IPS-15b (cell line): ENCODE data around the gene PSD4.

Experiments
- H3K27me3 ChIP-seq: one replicate; pipeline ENCODE4 v1.6.1; 2013; ENCODE audit warnings: low read length; ENCODE audit not compliant: control insufficient read depth, insufficient read depth
- H3K36me3 ChIP-seq: one replicate; pipeline ENCODE4 v1.6.1; 2013; ENCODE audit warnings: low read length; ENCODE audit not compliant: control insufficient read depth, insufficient read depth
- H3K4me1 ChIP-seq: one replicate; pipeline ENCODE4 v1.6.1; 2013; ENCODE audit warnings: mild to moderate bottlenecking, low read length; ENCODE audit not compliant: control insufficient read depth, insufficient read depth
- H3K4me3 ChIP-seq: one replicate; pipeline ENCODE4 v1.5.1; 2013; ENCODE audit warnings: low read depth, low read length
- H3K9ac ChIP-seq: one replicate; pipeline ENCODE4 v1.6.1; 2013; ENCODE audit warnings: low read depth, mild to moderate bottlenecking, low read length
- H3K9me3 ChIP-seq: one replicate; pipeline ENCODE4 v1.6.1; 2013; ENCODE audit warnings: mild to moderate bottlenecking, low read length; ENCODE audit not compliant: control insufficient read depth, insufficient read depth

PSD4 gene

GRCh38 chr2:113175042-113175628 lies 1.4 kb downstream of the PSD4 start:
- no peak overlapping the region for H3K9ac ChIP-seq
- no peak overlapping the region for H3K4me3 ChIP-seq
- no peaks in the 10 kb centered on the region for H3K9me3 ChIP-seq

GRCh38 chr2:113175736-113176695 lies 2.2 kb downstream of the PSD4 start:
- Histone ChIP-seq H3K4me3 (no peak overlapping the region), H3K36me3 (no peaks in the 10 kb centered on the region), H3K9ac (no peak overlapping the region), H3K4me1 (no peaks in the 10 kb centered on the region), H3K9me3 (no peaks in the 10 kb centered on the region), H3K27me3 (no peaks in the 10 kb centered on the region)

More at GRCh38 chr2:113175042-113175628, 1.4 kb downstream of the PSD4 start:
- no peaks in the 10 kb centered on the region for H3K4me1 ChIP-seq
- no peaks in the 10 kb centered on the region for H3K36me3 ChIP-seq
- H3K27me3 ChIP-seq: no peaks in the 10 kb centered on the region

DNA sequence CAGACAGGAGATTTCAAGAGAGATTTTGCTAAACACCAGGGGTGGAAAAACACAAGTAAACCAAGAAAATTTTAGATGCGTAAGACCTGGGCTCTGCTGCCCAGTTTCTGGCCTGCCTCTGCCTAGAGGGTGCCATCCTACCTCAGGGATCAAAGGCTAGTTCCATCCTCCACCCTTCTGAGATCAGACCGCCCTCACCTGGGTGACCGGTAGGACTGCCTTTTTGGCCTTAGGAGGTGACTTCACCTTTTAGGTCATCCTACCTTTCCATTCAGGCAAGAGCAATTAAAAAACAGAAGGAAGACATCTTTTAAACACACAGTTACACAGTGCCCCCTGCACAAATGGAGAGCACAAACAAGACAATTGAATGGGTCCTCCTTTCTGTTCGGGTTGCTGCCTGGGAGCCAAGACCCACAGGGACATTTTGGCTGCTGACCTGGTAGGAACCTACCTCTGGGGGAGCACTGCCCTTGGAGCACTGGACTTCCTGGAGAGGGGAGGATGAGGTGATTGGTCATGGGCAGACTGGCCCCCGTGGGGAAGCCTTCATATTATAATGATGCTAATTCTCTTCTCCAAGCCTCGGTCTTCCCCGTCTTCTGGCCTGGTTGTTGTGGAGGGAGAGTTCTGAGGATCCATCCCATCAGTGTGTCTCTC lies 3.1 kb downstream of the PSD4 start:
- H3K9ac ChIP-seq: no peak overlapping the region
- H3K9me3 ChIP-seq: no peaks in the 10 kb centered on the region
- H3K27me3 ChIP-seq: no peaks in the 10 kb centered on the region
- no peaks in the 10 kb centered on the region for H3K4me1 ChIP-seq
- H3K4me3 ChIP-seq: no peak overlapping the region
- H3K36me3 ChIP-seq: no peaks in the 10 kb centered on the region

- Histone ChIP-seq H3K4me3 (no peak overlapping the region), H3K9me3 (no peaks in the 10 kb centered on the region), H3K36me3 (no peaks in the 10 kb centered on the region), H3K9ac (no peak overlapping the region), H3K4me1 (no peaks in the 10 kb centered on the region), H3K27me3 (no peaks in the 10 kb centered on the region)
Observed at GRCh38 chr2:113178069-113178746, 4.4 kb downstream of the PSD4 start.

DNA sequence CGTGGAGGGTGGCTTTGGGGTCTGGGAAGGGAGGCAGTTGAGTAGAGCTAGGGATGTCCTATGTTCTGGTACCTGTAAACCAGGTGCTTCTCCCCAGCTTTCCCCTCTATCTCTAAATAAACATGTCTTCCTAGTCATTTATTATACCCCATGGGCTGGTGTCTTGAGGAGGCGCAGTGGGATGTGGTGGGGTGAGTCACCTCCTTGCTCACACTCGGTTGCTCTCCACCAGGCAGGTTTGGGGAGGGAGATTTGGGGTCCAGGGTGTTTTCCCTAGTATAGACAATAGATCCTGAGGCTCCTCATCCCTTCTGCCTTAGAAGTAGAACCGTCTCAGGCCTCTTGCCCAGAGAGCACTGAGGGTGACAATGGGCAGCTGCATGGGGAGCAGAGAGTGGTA lies 5.1 kb downstream of the PSD4 start:
- Histone ChIP-seq H3K4me3 (no peak overlapping the region), H3K36me3 (no peaks in the 10 kb centered on the region), H3K9me3 (no peaks in the 10 kb centered on the region), H3K9ac (no peak overlapping the region), H3K4me1 (no peaks in the 10 kb centered on the region), H3K27me3 (peaks cover 2% of the 10 kb centered on the region)

DNA sequence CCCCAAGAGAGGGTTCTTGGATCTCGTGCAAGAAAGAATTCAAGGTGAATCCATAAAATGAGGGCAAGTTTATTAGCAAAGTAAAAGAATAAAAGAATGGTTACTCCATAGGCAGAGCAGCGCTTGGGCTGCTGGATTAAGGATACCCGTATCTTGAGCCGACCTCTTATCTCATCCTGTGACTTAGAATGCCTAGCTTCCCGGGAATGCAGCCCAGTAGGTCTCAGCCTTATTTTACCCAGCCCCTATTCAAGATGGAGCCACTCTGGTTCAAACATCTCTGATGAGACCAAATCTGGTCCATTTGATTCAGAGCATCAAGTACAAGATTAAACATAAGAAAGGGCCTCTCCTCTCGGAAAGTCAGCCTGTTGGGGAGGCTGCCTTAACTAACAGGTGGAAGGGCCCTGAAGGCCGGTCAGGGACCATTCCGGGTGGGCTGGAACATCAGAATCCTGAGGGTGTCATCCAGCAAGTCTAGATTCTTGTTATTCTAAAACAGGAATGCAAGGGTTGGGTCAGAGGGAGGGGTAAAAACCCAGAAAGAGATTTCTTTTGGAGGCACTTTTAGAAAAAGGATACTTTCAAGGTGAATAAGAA lies 5.8 kb downstream of the PSD4 start:
- Histone ChIP-seq H3K4me3 (no peak overlapping the region), H3K9me3 (no peaks in the 10 kb centered on the region), H3K27me3 (peaks cover 2% of the 10 kb centered on the region), H3K36me3 (no peaks in the 10 kb centered on the region), H3K4me1 (no peaks in the 10 kb centered on the region), H3K9ac (no peak overlapping the region)

DNA sequence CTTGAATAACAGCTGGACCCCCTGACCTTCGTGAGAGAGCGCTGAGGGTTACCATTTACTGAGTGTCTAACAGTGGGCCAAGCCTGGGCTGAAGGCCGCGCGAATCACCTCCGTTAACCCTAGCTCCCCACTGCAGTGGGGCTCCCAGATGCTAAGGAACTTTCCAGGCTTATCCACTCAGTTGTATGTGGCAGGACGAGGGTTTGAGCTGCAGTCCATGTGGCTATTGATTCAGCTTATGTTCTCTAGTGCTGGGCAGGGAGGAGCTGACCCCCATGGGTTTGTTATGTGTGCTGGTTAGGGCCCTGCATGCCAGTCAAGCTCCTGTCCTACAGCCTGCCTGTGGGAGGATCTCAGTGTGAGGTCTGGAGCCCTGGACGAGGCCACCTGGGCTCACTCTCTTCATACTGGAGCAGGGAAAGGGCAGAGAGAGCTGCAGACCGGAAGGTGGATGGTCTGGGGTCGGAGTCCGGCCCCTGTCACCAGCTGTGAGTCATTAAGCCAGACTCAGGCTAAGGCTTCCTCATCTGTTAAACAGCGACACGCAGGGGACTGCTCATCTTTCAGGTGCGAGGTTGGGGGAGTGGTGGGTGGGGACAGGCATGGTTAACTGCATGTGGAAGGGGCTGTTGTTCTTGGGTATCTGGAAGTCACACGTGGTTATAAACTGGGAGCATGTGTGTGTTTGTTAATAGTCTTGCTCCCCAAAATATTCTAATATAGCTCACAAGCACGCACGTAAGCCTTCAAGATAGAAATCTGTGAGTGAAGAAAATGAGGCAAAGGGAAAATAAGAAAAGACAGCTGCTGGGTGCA lies 6.6 kb downstream of the PSD4 start:
- no peak overlapping the region for H3K9ac ChIP-seq
- no peak overlapping the region for H3K4me3 ChIP-seq
- H3K36me3 ChIP-seq: no peaks in the 10 kb centered on the region
- H3K9me3 ChIP-seq: no peaks in the 10 kb centered on the region
- no peaks in the 10 kb centered on the region for H3K4me1 ChIP-seq
- peaks cover 2% of the 10 kb centered on the region for H3K27me3 ChIP-seq

- H3K9me3 ChIP-seq: no peaks in the 10 kb centered on the region
- no peaks in the 10 kb centered on the region for H3K36me3 ChIP-seq
- peaks cover 2% of the 10 kb centered on the region for H3K27me3 ChIP-seq
- no peak overlapping the region for H3K9ac ChIP-seq
- no peak overlapping the region for H3K4me3 ChIP-seq
- no peaks in the 10 kb centered on the region for H3K4me1 ChIP-seq
Observed at GRCh38 chr2:113181258-113182051, 7.7 kb downstream of the PSD4 start.

DNA sequence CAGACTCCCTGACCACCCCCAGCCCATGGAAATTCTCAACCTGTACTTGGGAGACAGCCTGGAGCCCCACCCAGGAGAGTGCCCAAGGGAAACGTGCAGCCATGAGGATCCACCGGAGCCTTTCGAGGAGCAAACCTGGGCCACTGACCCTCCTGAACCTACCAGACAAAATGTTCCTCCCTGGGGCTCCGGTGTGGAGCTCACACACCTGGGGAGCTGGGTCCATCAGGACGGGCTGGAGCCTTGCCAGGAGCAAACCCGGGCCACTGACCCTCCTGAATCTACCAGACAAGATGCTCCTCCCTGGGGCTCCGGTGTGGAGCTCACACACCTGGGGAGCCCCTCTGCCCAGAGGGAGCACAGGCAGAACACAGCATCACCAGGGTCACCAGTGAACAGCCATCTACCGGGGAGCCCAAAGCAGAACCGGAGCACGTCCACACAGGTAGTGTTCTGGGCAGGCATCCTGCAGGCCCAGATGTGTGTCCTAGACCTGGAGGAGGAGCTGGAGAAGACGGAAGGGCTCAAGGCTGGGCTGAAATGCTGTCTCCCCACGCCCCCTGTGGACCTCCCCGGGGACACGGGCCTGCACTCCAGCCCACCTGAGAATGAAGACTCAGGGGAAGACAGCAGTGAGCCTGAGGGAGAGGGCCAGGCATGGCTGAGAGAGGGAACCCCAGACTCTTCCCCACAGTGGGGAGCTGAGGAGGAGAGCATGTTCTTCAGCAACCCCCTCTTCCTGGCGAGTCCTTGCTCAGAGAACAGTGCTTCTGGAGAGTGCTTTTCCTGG lies 8.9 kb downstream of the PSD4 start:
- Histone ChIP-seq H3K4me3 (no peak overlapping the region), H3K27me3 (peaks cover 2% of the 10 kb centered on the region), H3K9me3 (no peaks in the 10 kb centered on the region), H3K9ac (no peak overlapping the region), H3K36me3 (no peaks in the 10 kb centered on the region), H3K4me1 (no peaks in the 10 kb centered on the region)

GRCh38 chr2:113183264-113183663 lies 9.5 kb downstream of the PSD4 start:
- Histone ChIP-seq H3K27me3 (peaks cover 2% of the 10 kb centered on the region), H3K4me3 (no peak overlapping the region), H3K9ac (no peak overlapping the region), H3K36me3 (no peaks in the 10 kb centered on the region), H3K4me1 (no peaks in the 10 kb centered on the region), H3K9me3 (no peaks in the 10 kb centered on the region)
